ENCODE measurements around the gene SPDYA. TPM values are rescaled to one million over a fixed set of nuclear protein-coding genes. Genes with fewer than 3 reads are reported as not detected.

The SPDYA gene
- 0.14 to 0.33 TPM (median 0.27 TPM) in 4 of 5 replicates, not detected in the other for total RNA-seq (2022; extraction: Qiagen RNA extraction; ENCODE audit: low read depth)

GRCh38 chr2:28810384-28811285 is at the start of gene SPDYA:
SPDYA (plus strand) TSS chr2:28810834; CDS start chr2:28816015, 5,181 bp downstream.

GRCh38 chr2:28870146-28870891 is 59.7 kb downstream of the SPDYA start, which contains the start of gene TRMT61B:
TRMT61B (minus strand) TSS chr2:28870309; CDS start chr2:28870277, 32 bp downstream.

DNA sequence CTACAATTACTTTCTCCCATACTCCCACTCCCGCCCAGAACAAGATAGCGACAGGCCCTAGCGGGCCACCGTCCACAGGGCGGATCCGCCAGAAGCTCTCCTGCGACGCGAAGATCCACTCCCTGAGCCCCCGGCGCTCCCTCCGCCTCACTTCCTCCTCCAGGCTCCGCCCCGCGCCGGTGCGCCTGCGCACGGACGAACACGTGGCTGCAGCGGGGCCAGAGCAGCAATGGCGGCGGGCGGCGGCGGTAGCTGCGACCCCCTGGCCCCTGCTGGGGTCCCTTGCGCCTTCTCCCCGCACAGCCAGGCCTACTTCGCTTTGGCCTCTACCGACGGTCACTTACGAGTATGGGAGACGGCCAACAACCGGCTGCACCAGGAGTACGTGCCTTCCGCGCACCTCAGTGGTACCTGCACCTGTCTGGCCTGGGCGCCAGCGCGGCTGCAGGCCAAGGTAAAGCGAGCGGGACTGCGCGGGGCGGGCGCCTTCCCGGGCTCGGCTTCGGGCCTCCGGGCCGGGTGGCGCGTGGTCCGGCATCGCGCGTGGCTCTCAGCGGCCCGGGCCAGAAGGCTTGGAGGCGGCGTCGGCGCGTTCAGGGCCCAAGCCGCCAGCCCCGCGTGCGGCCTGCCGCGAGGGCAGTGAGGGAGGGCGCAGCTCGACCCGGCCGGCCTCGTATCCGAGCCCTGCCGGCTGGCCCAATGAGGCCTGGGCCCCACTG is 84.0 kb downstream of the SPDYA start, which contains the start of gene WDR43:
TSS of gene WDR43 (plus strand) at position 198 of the 719 bp plus-strand sequence. CDS start at position 230, 32 bp downstream.

Other genes with a start within 250 kb of the SPDYA start
- gene PPP1CB, start 59.0 kb upstream of the SPDYA start, total RNA-seq (2022; extraction: Qiagen RNA extraction; ENCODE audit: low read depth): 89.9 to 136 TPM (median 116 TPM) in 5 replicates
- gene TRMT61B, start 59.5 kb downstream of the SPDYA start, total RNA-seq (2022; extraction: Qiagen RNA extraction; ENCODE audit: low read depth): 11.9 to 16.4 TPM (median 15.5 TPM) in 5 replicates
- 76.1 to 110 TPM (median 80.0 TPM) in 5 replicates for gene WDR43, start 83.8 kb downstream of the SPDYA start, total RNA-seq (2022; extraction: Qiagen RNA extraction; ENCODE audit: low read depth)
- 0.24 to 0.60 TPM (median 0.31 TPM) in 4 of 5 replicates, not detected in the other for gene TOGARAM2, start 170.5 kb downstream of the SPDYA start, total RNA-seq (2022; extraction: Qiagen RNA extraction; ENCODE audit: low read depth)

Data from A549 treated with ZK216348 at 1 μM for 4 hours (cell line).